GM12878 (cell line): ENCODE results near the gene ABCA4. TPM values are rescaled to one million over a fixed set of nuclear protein-coding genes. Genes with fewer than 3 reads are reported as not detected.

Source experiments
- ATAC-seq: fragments of 200-7000 bp; cut with Tn5 transposase; 3 replicates; pipeline ENCODE4 v1.9.1; 2020; ENCODE audit warnings: mild to moderate bottlenecking, moderate library complexity
- BruUV-seq: library from RNA; stranded (reverse); fragments of 400-500 nt; replicated peaks from 2 replicates; lab custom pipeline; 2021; lab: Mats Ljungman, UMichigan
- CTCF ChIA-PET: fragments of 300-600 bp; sonication (Branson Sonifier 250); formaldehyde crosslinking; extraction: SDS; loops from one replicate; lab custom pipeline; 2021; ENCODE audit warnings: inconsistent platforms; lab: Yijun Ruan, JAX
- POLR2A ChIA-PET: fragments of 350-600 bp; formaldehyde crosslinking; extraction: SDS; loops from one replicate; lab custom pipeline; 2021; ENCODE audit warnings: inconsistent platforms; lab: Charles Lee
- RAD21 ChIA-PET: fragments of 300-600 bp; sonication (Branson Sonifier 250); formaldehyde crosslinking; loops from one replicate; lab custom pipeline; 2023; ENCODE audit warnings: antibody characterized with exemption; ENCODE audit not compliant: unreplicated experiment; lab: Charles Lee
- SMC1A ChIA-PET: fragments of 300-600 bp; sonication (Branson Sonifier 250); formaldehyde crosslinking; loops from one replicate; lab custom pipeline; 2023; ENCODE audit not compliant: unreplicated experiment, uncharacterized antibody; lab: Charles Lee
- DNase-seq: peaks from one replicate; pipeline ENCODE4 v3.0.0-alpha.2; 2011; ENCODE audit warnings: low read depth, low spot score
- FAIRE-seq: peaks from 3 replicates; lab custom pipeline; 2011; peaks lifted over from hg19 to GRCh38; lab: Jason Lieb, UNC
- H2AFZ ChIP-seq: 2 replicates; pipeline ENCODE4 v1.6.0; 2011; ENCODE audit warnings: low read depth, low read length, control low read depth; ENCODE audit not compliant: control insufficient read depth
- H3K27ac ChIP-seq: 2 replicates; pipeline ENCODE4 v1.5.1; 2011; ENCODE audit warnings: control low read depth; ENCODE audit not compliant: control insufficient read depth, insufficient read depth
- H3K27me3 ChIP-seq, 2 experiments: replicated peaks in 1 of 2; 2 replicates each; pipeline versions ENCODE4 v1.6.0 to v1.6.1; 2011; ENCODE audit warnings: low read length in 1 of 2; ENCODE audit not compliant: control insufficient read depth in 2 of 2, insufficient read depth in 2 of 2
- H3K36me3 ChIP-seq, 2 experiments: 2 replicates each; pipeline ENCODE4 v1.5.1; 2011; ENCODE audit warnings: low read length in 1 of 2; ENCODE audit not compliant: control insufficient read depth in 2 of 2, insufficient read depth in 2 of 2
- H3K4me1 ChIP-seq: 2 replicates; pipeline ENCODE4 v1.6.1; 2011; ENCODE audit warnings: mild to moderate bottlenecking, low read length, moderate library complexity, mixed read lengths; ENCODE audit not compliant: control insufficient read depth, insufficient read depth
- H3K4me2 ChIP-seq: 2 replicates; pipeline ENCODE4 v1.6.0; 2011; ENCODE audit warnings: control low read depth; ENCODE audit not compliant: control insufficient read depth, insufficient read depth
- H3K4me3 ChIP-seq: fragments of 200-600 bp; sonication (generic); 2 replicates; pipeline ENCODE4 v1.5.1; 2016
- H3K79me2 ChIP-seq: 2 replicates; pipeline ENCODE4 v1.6.0; 2011; ENCODE audit warnings: low read length; ENCODE audit not compliant: control insufficient read depth, insufficient read depth
- H3K9ac ChIP-seq: 2 replicates; pipeline ENCODE4 v1.8.0; 2011; ENCODE audit warnings: low read length, control low read depth, mixed read lengths; ENCODE audit not compliant: control insufficient read depth, insufficient read depth
- H3K9me3 ChIP-seq: replicated peaks from 3 replicates; pipeline ENCODE4 v1.5.1; 2011; ENCODE audit warnings: mild to moderate bottlenecking, low read length; ENCODE audit not compliant: control insufficient read depth, insufficient read depth
- H4K20me1 ChIP-seq: 2 replicates; pipeline ENCODE4 v1.6.0; 2011; ENCODE audit not compliant: control insufficient read depth, insufficient read depth
- E2F4 ChIP-seq: IDR thresholded peaks from 2 replicates; pipeline ENCODE4 v1.6.1; 2012; ENCODE audit warnings: low read depth, low read length, improper control_type of control experiment
- PAX5 ChIP-seq: IDR thresholded peaks from 2 replicates; pipeline ENCODE4 v1.6.1; 2011; ENCODE audit warnings: low read depth, low read length, borderline replicate concordance
- SKIL ChIP-seq: fragments of 450-650 bp; IDR thresholded peaks from 2 replicates; pipeline ENCODE4 v1.6.1; 2017; ENCODE audit warnings: mild to moderate bottlenecking, low read depth, inconsistent platforms; ENCODE audit not compliant: poor library complexity, severe bottlenecking
- WGBS: methylation state at CpG from one replicate; pipeline ENCODE4 v1.1.6; 2016; ENCODE audit warnings: low lambda C conversion rate; ENCODE audit not compliant: insufficient replicate concordance, insufficient coverage; ENCODE audit errors: missing lambda C conversion rate; 5-methylcytosine and 5-hydroxymethylcytosine counted together
- in situ Hi-C: fragments of 300-500 bp; cut with MboI; formaldehyde crosslinking; loops from 9 replicates; pipeline ENCODE4 v1.14.3; 2018; ENCODE audit warnings: mixed read lengths
- intact Hi-C: fragments of 100-400 bp; cut with micrococcal nuclease; formaldehyde crosslinking; loops from one replicate; pipeline ENCODE4 v1.14.2; 2022; ENCODE audit not compliant: unreplicated experiment
- polyA plus RNA-seq, 11 experiments: library from polyadenylated mRNA; depleted of rRNA in 4 of 11; unstranded in 6 of 11; stranded (reverse) in 5 of 11; fragments of >200 nt; fragmentation: Nextera tagmentation in 4 of 11; fragmentation: Illumina TruSeq in 1 of 11; extraction: Ambion mirVana in 4 of 11; extraction: Trizol in 1 of 11; gene quantifications; 1 replicate in 1 of 11; 2 replicates in 10 of 11; pipeline versions ENCODE4 v1.2.1 to v1.2.3, GENCODE V29; 2011 to 2016; ENCODE audit warnings: inconsistent platforms in 2 of 11, missing spikeins in 2 of 11, low read depth in 1 of 11
- total RNA-seq, 4 experiments: library from RNA; depleted of rRNA in 3 of 4; stranded (reverse); fragments of >200 nt in 3 of 4; fragmentation: Illumina TruSeq in 1 of 4; extraction: Trizol in 1 of 4; gene quantifications; 2 replicates each; pipeline versions ENCODE4 v1.2.1 to v1.2.3, GENCODE V29; 2013 to 2021

The ABCA4 gene
- total and polyA plus RNA-seq, 10 of the 15 experiments (the other 5 are each of a cell fraction or from before 2014, with no cell fraction given) = 0.03 to 0.28 (median 0.11) TPM; not detected in 3

GRCh38 chr1:94113589-94114226 is 7.2 kb downstream of the ABCA4 start:
- no TSS peak for BruUV-seq
- intact Hi-C loops = no loop called here
- Histone ChIP-seq H3K9me3 (no peaks in the 10 kb centered on the region; the same call in 1 of the 3 replicates), H3K27me3 (peaks cover 0 to 11% of the 10 kb centered on the region in 2 experiments; a peak in 3 of 4 replicates), H3K4me2 (no peak overlapping the region), H3K79me2 (no peaks in the 10 kb centered on the region), H2AFZ (no peak overlapping the region), H3K36me3 (no peaks in the 10 kb centered on the region), H3K9ac (no peak overlapping the region), H3K27ac (no peak overlapping the region), H3K4me3 (no peak overlapping the region), H4K20me1 (no peaks in the 10 kb centered on the region), H3K4me1 (0 out of 2 replicates have a peak, but pooled peaks cover 4% of the 10 kb centered on the region)
- DNase-seq (no peak), FAIRE-seq (no peak), ATAC-seq (no peak)
- TF ChIP-seq PAX5 (no peak), E2F4 (no peak), SKIL (no peak)
- in situ Hi-C loops = no loop called here
- ChIA-PET RAD21 (no interaction called here), POLR2A (no interaction called here), SMC1A (no interaction called here), CTCF (no interaction called here)
- WGBS = 2% methylated on average over 2 of the region's 2 CpGs
